ENCODE measurements around the gene TMEM218. TPM values are rescaled to one million over a fixed set of nuclear protein-coding genes. Genes with fewer than 3 reads are reported as not detected.
A peak's percentile ranks its signal among the peaks of the same experiment; 100 is the strongest.

TMEM218 gene
- total RNA-seq: 26.6 TPM

GRCh38 chr11:125111343-125112207 is at the start of gene TMEM218:
TSS of gene TMEM218 (minus strand) at chr11:125111626. CDS start at chr11:125102241, 9,385 bp downstream.
- peak; percentile 99 for DNase-seq

- no peak for DNase-seq
Measured at GRCh38 chr11:125157953-125158680, 46.7 kb upstream of the TMEM218 start.

- no peak for DNase-seq
Measured at GRCh38 chr11:125157118-125157733, 45.8 kb upstream of the TMEM218 start.

GRCh38 chr11:125156346-125157117 is 45.1 kb upstream of the TMEM218 start:
- DNase-seq: no peak

- no peak for DNase-seq
Measured at GRCh38 chr11:125155767-125156166, 44.3 kb upstream of the TMEM218 start.

- DNase-seq: no peak
Measured at GRCh38 chr11:125155100-125155444, 43.6 kb upstream of the TMEM218 start.

GRCh38 chr11:125154378-125155099 is 43.1 kb upstream of the TMEM218 start:
- DNase-seq: no peak

- no peak for DNase-seq
Measured at GRCh38 chr11:125153837-125154236, 42.4 kb upstream of the TMEM218 start.

GRCh38 chr11:125148743-125149142 is 37.3 kb upstream of the TMEM218 start:
- DNase-seq: no peak

- no peak for DNase-seq
Measured at GRCh38 chr11:125148011-125148410, 36.6 kb upstream of the TMEM218 start.

GRCh38 chr11:125147280-125147679 is 35.9 kb upstream of the TMEM218 start:
- no peak for DNase-seq

- DNase-seq: no peak
Measured at GRCh38 chr11:125146232-125146631, 34.8 kb upstream of the TMEM218 start.

- DNase-seq: peak; percentile 76
Measured at GRCh38 chr11:125141686-125142535, 30.5 kb upstream of the TMEM218 start.

GRCh38 chr11:125141178-125141577 is 29.8 kb upstream of the TMEM218 start:
- no peak for DNase-seq

GRCh38 chr11:125140233-125140632 is 28.8 kb upstream of the TMEM218 start:
- peak; percentile 48 for DNase-seq

GRCh38 chr11:125139778-125140177 is 28.4 kb upstream of the TMEM218 start:
- no peak for DNase-seq

- DNase-seq: no peak
Measured at GRCh38 chr11:125138966-125139365, 27.5 kb upstream of the TMEM218 start.

- no peak for DNase-seq
Measured at GRCh38 chr11:125136001-125136400, 24.6 kb upstream of the TMEM218 start.

- no peak for DNase-seq
Measured at GRCh38 chr11:125132596-125132995, 21.2 kb upstream of the TMEM218 start.

GRCh38 chr11:125132071-125132470 is 20.6 kb upstream of the TMEM218 start:
- DNase-seq: no peak
